Fibroblast of skin of scalp (primary cell): ENCODE data around the gene TRAPPC6A.

Experiments
- DNase-seq: peaks from one replicate; pipeline ENCODE4 v3.0.0-alpha.2; 2013

The TRAPPC6A gene

GRCh38 chr19:45163156-45163555, 14.9 kb downstream of the TRAPPC6A start:
- DNase-seq, result no peak

- no peak for DNase-seq
These were observed 15.4 kb downstream of the TRAPPC6A start for GRCh38 chr19:45162608-45163143.

- DNase-seq, result peak; percentile 30
These were observed 16.1 kb downstream of the TRAPPC6A start for GRCh38 chr19:45161738-45162607.

DNA sequence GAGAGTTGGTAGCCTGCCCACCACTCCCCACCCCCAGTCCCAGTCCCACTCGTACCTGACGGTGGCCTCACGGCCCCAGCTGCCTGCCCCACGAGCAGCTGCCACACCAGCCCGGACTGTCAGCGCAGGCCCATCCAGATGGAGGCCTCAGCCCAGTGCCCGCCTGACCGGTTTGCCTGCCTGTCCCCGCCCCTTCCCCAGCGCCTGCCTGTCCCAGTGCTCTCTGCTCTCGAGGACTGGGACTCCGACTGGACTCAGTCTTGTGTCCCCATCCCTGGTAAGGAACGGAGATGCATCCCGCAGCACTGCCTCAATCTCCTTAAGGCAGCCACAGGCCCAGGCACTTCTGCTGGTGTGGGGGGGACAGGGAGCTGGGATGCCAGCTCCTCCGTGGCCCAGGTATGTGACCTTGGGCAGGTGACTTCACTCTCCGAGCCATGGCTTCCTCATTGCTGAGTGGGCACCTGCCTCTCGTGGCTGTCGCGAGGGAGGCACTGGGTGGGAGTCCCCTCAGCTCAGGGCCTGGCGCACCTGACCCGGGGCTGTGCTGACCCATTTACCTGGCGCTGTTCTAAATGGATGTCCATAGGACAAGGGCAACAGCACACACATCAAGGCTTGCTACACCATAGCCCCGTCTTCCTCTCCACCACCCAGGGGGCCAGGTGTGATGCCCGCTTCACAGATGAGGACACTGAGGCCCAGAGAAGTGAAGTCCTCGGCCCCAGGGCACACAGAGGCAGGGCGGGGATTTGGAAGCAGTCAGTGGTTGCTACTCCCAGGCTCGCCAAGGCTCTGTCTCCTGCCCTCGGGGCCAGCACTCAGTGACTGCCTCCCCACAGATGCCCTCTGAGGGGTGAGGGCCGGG, 16.9 kb downstream of the TRAPPC6A start, which contains the start of gene NKPD1:
Gene NKPD1, minus strand, starts transcription at position 113 of the 868 bp plus-strand sequence. CDS start 832 bp downstream, outside the sequence.
- DNase-seq, result no peak

DNA sequence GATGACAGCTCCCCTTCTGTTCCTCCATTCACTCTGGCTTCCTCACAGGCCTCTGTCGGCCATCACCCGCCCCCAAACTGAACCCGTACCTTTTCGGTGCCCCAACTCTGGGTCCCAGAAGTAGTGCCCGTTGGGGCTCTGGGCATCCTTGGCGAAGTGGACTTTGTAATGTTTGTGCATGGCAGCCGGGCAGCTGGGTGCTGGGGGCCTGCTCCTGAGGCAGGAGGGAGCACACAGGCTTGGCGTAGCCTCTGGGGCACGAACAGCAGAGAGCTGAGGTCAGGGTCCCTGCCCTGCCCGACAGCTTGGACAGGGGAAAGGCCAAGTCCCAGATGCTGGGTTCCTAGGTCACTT, 18.1 kb downstream of the TRAPPC6A start:
- no peak for DNase-seq

- no peak for DNase-seq
These were observed 18.6 kb downstream of the TRAPPC6A start for GRCh38 chr19:45159210-45159970.

- no peak for DNase-seq
These were observed 19.4 kb downstream of the TRAPPC6A start for GRCh38 chr19:45158503-45159209.

DNA sequence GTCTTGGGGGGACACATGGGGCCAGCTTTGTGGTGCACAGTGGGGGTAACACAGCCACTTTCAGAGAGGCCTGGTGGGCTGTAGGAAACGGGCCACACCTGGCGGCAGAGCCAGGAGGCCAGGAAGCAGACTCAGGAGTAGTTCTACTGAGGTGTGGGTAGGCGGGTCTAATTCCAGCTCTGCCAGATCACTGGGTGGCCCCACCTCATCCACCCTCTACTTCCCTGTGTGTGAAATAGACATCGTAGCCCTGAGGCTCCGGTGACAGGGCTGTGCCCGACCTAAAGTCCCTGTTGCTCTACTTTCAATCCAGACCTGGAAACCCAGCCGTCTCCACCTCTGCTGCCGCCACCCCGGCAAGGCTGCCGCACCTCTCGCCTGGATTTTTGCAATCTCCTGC, 21.3 kb downstream of the TRAPPC6A start:
- no peak for DNase-seq

DNA sequence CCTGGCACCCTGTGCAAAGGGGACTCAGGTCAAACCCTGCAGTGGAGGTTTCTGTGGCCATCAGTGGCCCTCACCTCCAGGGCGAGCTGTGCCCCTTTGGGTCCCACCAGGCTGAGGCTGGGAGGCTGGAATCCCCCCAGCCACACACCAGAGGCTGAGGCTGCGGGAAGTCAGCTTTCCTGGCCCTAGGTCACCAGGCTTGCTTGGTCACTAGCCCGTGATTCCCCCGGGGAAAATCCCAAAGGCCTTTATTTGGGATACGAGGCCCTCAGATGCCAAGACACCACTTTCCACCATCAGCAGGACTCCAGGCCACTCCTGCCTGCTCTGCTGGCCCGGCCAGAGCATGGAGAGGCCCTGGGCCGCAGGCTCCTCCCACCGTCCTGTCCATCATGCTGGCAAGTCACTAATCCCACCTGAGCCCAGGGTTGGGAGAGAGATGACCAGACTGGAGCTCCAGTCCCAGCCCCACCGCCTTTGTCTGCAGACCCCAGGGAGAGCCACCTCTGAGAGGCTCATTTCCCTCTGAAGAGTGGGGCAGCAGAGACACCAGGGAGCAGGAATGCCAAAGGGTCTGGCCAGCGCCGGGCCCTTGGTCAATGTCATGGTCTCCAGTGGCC, 21.9 kb downstream of the TRAPPC6A start:
- no peak for DNase-seq

GRCh38 chr19:45154064-45154827, 23.8 kb downstream of the TRAPPC6A start:
- DNase-seq, result peak; percentile 54

GRCh38 chr19:45153339-45154063, 24.5 kb downstream of the TRAPPC6A start:
- peak; percentile 21 for DNase-seq

- peak; percentile 25 for DNase-seq
These were observed 25.3 kb downstream of the TRAPPC6A start for GRCh38 chr19:45152504-45153338.

DNA sequence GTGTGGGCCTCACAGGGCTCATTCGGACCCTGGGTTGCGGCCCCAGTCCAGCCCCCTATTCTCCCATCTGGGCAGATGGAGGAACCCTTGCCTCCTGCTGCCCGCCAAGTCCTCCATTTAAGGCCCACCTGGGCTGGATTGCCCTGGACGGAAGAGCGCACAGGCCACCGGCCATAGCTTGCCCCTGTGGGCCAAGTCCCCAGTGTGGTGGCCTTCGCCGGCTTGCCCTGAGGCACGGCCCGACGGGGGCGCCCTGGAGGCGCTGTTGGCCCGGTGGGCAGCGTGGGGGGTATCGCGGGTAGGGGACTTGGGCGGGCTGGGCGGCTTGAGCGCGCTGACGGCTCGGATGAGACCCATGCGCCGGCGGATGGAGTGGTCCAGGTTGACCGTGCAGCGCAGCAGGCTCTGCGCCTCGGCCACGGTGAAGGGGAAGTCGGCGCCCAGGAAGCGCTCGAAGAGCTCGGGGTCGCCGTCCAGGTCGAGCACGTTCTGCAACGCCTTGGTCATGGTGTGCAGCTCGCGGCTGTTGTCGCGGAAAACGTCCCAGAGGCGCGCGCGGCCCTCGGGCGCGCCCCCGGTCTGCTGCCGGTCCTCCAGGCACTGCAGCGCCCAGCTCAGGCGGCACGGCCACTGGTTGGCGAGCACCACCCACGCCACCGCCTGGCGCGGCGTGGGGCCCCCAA, 26.1 kb downstream of the TRAPPC6A start:
- DNase-seq, result no peak

GRCh38 chr19:45151320-45151719, 26.7 kb downstream of the TRAPPC6A start:
- no peak for DNase-seq

GRCh38 chr19:45150751-45151281, 27.2 kb downstream of the TRAPPC6A start:
- DNase-seq, result no peak

DNA sequence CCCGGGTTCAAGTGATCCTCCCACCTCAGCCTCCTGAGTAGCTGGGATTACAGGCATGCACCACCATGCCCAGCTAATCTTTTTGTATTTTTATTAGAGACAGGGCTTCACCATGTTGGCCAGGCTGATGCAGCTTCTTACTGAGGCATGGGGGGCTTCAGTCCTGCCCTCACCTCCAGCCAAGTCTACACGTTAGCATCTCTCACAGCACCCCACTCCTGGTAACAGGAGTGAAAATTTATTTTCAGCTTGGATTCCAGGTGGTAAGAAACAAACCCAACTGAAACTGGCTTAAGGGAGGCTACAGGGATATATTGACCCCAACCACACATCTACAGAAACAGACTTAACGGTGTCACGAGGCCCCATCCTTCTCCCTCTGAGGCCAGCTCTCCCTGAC, 27.9 kb downstream of the TRAPPC6A start:
- DNase-seq, result no peak

- DNase-seq, result no peak
These were observed 28.9 kb downstream of the TRAPPC6A start for GRCh38 chr19:45149129-45149528.
